SK-N-SH (cell line): ENCODE results near the gene DGAT2.

ENCODE experiments used
- EP300 ChIP-seq, 2 experiments: IDR thresholded peaks; 2 replicates each; pipeline versions ENCODE4 v1.4.0 to v1.6.1; 2012; ENCODE audit warnings: borderline replicate concordance in 1 of 2, low read depth in 1 of 2, low read length in 1 of 2
- FOXM1 ChIP-seq: IDR thresholded peaks from 2 replicates; pipeline ENCODE4 v1.4.0; 2012; ENCODE audit warnings: low read depth, mild to moderate bottlenecking
- TF ChIP-seq, protein P1 (sequence below): fragments of 200-600 bp; sonication (generic); IDR thresholded peaks from 2 replicates; pipeline ENCODE4 v1.6.1; 2017; ENCODE audit warnings: antibody characterized with exemption, mild to moderate bottlenecking, moderate library complexity

- TF ChIP-seq EP300 (IDR thresholded peaks at IDR 0.05; ENCODE audit: borderline replicate concordance in 1 of 2, low read depth in 1 of 2, low read length in 1 of 2) (no peak), FOXM1 (no peak)
- TF ChIP-seq, protein P1, sequence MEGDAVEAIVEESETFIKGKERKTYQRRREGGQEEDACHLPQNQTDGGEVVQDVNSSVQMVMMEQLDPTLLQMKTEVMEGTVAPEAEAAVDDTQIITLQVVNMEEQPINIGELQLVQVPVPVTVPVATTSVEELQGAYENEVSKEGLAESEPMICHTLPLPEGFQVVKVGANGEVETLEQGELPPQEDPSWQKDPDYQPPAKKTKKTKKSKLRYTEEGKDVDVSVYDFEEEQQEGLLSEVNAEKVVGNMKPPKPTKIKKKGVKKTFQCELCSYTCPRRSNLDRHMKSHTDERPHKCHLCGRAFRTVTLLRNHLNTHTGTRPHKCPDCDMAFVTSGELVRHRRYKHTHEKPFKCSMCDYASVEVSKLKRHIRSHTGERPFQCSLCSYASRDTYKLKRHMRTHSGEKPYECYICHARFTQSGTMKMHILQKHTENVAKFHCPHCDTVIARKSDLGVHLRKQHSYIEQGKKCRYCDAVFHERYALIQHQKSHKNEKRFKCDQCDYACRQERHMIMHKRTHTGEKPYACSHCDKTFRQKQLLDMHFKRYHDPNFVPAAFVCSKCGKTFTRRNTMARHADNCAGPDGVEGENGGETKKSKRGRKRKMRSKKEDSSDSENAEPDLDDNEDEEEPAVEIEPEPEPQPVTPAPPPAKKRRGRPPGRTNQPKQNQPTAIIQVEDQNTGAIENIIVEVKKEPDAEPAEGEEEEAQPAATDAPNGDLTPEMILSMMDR: no peak
These were observed 9.0 kb downstream of the DGAT2 start for GRCh38 chr11:75777461-75778110.
